Thyroid gland (tissue), 4 donors: ENCODE data around the gene NSMCE1.

Source experiments
- POLR2A ChIP-seq, 2 donors: fragments of 450-650 bp; IDR thresholded peaks; one replicate each; pipeline ENCODE4 v1.6.1; 2017; ENCODE audit warnings: antibody characterized with exemption in 2 of 2, mild to moderate bottlenecking in 2 of 2, moderate library complexity in 1 of 2
- TF ChIP-seq, protein P1 (sequence below), 6 experiments: fragments of 200-600 bp in 3 of 6; fragments of 450-650 bp in 3 of 6; sonication (generic) in 3 of 6; IDR thresholded peaks; one replicate each; pipeline ENCODE4 v1.5.1; 2016 to 2019; ENCODE audit warnings: antibody characterized with exemption in 6 of 6, mild to moderate bottlenecking in 2 of 6, inconsistent platforms in 1 of 6, moderate library complexity in 1 of 6

DNA sequence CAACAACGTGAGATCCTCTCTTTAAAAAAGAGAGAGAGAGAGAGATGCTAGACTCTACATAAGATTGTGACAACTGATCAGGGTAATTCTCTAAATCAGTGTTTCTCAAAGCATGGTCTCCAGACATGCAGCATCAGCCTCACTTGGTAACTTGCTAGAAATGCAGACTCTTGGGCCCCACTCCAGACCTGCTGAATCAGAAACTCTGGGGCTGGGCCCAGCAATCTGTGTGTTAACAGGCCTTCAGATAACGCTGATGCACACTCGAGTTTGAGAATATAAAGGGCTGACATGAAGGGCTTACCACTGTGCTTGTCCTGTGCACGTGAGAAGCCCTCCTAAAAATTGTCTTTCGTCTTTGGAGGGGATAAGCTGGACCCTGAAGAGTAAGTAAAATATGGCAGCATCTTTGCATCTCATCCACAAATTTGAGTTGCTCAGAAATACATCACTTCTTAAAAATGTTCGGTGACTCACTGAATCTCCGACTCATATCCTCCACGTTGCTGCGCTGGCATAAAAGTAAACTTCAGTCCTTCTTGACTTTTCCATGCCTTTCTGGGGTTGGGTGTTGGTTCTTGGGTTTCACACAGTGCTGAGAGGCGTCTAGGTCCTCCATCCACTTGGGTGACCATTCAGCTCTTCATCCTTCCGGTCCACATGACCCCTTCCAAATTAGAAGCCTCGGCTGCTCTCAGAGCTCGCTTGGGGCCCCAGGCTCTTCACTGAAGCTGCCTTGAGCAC is 91.4 kb downstream of the NSMCE1 start:
- TF ChIP-seq, protein P1, sequence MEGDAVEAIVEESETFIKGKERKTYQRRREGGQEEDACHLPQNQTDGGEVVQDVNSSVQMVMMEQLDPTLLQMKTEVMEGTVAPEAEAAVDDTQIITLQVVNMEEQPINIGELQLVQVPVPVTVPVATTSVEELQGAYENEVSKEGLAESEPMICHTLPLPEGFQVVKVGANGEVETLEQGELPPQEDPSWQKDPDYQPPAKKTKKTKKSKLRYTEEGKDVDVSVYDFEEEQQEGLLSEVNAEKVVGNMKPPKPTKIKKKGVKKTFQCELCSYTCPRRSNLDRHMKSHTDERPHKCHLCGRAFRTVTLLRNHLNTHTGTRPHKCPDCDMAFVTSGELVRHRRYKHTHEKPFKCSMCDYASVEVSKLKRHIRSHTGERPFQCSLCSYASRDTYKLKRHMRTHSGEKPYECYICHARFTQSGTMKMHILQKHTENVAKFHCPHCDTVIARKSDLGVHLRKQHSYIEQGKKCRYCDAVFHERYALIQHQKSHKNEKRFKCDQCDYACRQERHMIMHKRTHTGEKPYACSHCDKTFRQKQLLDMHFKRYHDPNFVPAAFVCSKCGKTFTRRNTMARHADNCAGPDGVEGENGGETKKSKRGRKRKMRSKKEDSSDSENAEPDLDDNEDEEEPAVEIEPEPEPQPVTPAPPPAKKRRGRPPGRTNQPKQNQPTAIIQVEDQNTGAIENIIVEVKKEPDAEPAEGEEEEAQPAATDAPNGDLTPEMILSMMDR (IDR thresholded peaks at IDR 0.05): no peak
- TF ChIP-seq POLR2A (IDR thresholded peaks at IDR 0.05): no peak
